H9 (cell line): ENCODE measurements around the gene PRSS23. TPM values are rescaled to one million over a fixed set of nuclear protein-coding genes. Genes with fewer than 3 reads are reported as not detected.

Experiments used
- DNase-seq: peaks from one replicate; pipeline ENCODE4 v3.0.0-alpha.2; 2017
- H2AFZ ChIP-seq: one replicate; pipeline ENCODE4 v1.6.1; 2013; ENCODE audit warnings: mild to moderate bottlenecking, low read length, control low read depth, moderate library complexity
- H2AK5ac ChIP-seq: 2 replicates; pipeline ENCODE4 v1.6.1; 2013; ENCODE audit warnings: low read length, control low read depth, mixed read lengths; ENCODE audit not compliant: insufficient read length
- H2BK120ac ChIP-seq: one replicate; pipeline ENCODE4 v1.6.1; 2013; ENCODE audit warnings: low read depth, mild to moderate bottlenecking, low read length, control low read depth, inconsistent platforms; ENCODE audit not compliant: poor library complexity, severe bottlenecking
- H2BK12ac ChIP-seq: 2 replicates; pipeline ENCODE4 v1.6.1; 2013; ENCODE audit warnings: low read length, control low read depth, mixed read lengths, low read depth; ENCODE audit not compliant: insufficient read length
- H2BK15ac ChIP-seq: 2 replicates; pipeline ENCODE4 v1.6.1; 2013; ENCODE audit warnings: low read depth, low read length, control low read depth
- H2BK20ac ChIP-seq: one replicate; pipeline ENCODE4 v1.6.1; 2013; ENCODE audit warnings: low read depth, mild to moderate bottlenecking, low read length, control low read depth, inconsistent platforms; ENCODE audit not compliant: poor library complexity, severe bottlenecking
- H2BK5ac ChIP-seq: 2 replicates; pipeline ENCODE4 v1.6.1; 2013; ENCODE audit warnings: low read length, control low read depth, mixed read lengths; ENCODE audit not compliant: insufficient read length
- H3K14ac ChIP-seq: 2 replicates; pipeline ENCODE4 v1.6.1; 2013; ENCODE audit warnings: low read length, control low read depth; ENCODE audit not compliant: insufficient read depth
- H3K18ac ChIP-seq: 2 replicates; pipeline ENCODE4 v1.6.1; 2013; ENCODE audit warnings: low read depth, mild to moderate bottlenecking, mixed read lengths, low read length, control low read depth; ENCODE audit not compliant: insufficient read length
- H3K23ac ChIP-seq: 2 replicates; pipeline ENCODE4 v1.6.1; 2013; ENCODE audit warnings: low read length, control low read depth, mixed read lengths, low read depth; ENCODE audit not compliant: insufficient read length
- H3K23me2 ChIP-seq: 2 replicates; pipeline ENCODE4 v1.6.1; 2013; ENCODE audit warnings: low read depth, mild to moderate bottlenecking, mixed read lengths, low read length, control low read depth; ENCODE audit not compliant: insufficient read length, poor library complexity, severe bottlenecking
- H3K27ac ChIP-seq: 2 replicates; pipeline ENCODE4 v1.5.1; 2013; ENCODE audit warnings: low read length, control low read depth, mixed read lengths, low read depth; ENCODE audit not compliant: insufficient read length
- H3K27me3 ChIP-seq: 2 replicates; pipeline ENCODE4 v1.6.1; 2013; ENCODE audit warnings: low read length, control low read depth, inconsistent platforms; ENCODE audit not compliant: insufficient read depth
- H3K4ac ChIP-seq: 2 replicates; pipeline ENCODE4 v1.6.1; 2013; ENCODE audit warnings: low read depth, mild to moderate bottlenecking, control low read depth, inconsistent platforms, low read length, moderate library complexity
- H3K4me1 ChIP-seq: 2 replicates; pipeline ENCODE4 v1.6.1; 2013; ENCODE audit warnings: low read length, control low read depth, inconsistent platforms; ENCODE audit not compliant: insufficient read depth
- H3K4me2 ChIP-seq: 2 replicates; pipeline ENCODE4 v1.6.1; 2013; ENCODE audit warnings: low read length, control low read depth, mixed read lengths; ENCODE audit not compliant: insufficient read length, insufficient read depth
- H3K56ac ChIP-seq: 2 replicates; pipeline ENCODE4 v1.6.1; 2013; ENCODE audit warnings: low read depth, mild to moderate bottlenecking, mixed read lengths, low read length, control low read depth; ENCODE audit not compliant: insufficient read length
- H3K79me1 ChIP-seq: 2 replicates; pipeline ENCODE4 v1.6.1; 2013; ENCODE audit warnings: low read depth, mild to moderate bottlenecking, moderate library complexity, low read length, control low read depth, inconsistent platforms; ENCODE audit not compliant: insufficient read depth, poor library complexity, severe bottlenecking
- H3K79me2 ChIP-seq: 2 replicates; pipeline ENCODE4 v1.6.1; 2013; ENCODE audit warnings: low read length, control low read depth, inconsistent platforms; ENCODE audit not compliant: insufficient read depth
- H3K9ac ChIP-seq: 2 replicates; pipeline ENCODE4 v1.6.1; 2013; ENCODE audit warnings: low read length, control low read depth, mixed read lengths; ENCODE audit not compliant: insufficient read length; ENCODE audit errors: extremely low read depth
- H3K9me3 ChIP-seq: one replicate; pipeline ENCODE4 v1.6.1; 2013; ENCODE audit warnings: low read depth, low read length, inconsistent platforms; ENCODE audit not compliant: control insufficient read depth
- H3T11ph ChIP-seq: one replicate; pipeline ENCODE4 v1.6.1; 2013; ENCODE audit warnings: mild to moderate bottlenecking, low read length, control low read depth, inconsistent platforms
- H4K20me1 ChIP-seq: one replicate; pipeline ENCODE4 v1.6.1; 2013; ENCODE audit not compliant: control insufficient read depth, insufficient read length, insufficient read depth
- H4K5ac ChIP-seq: 2 replicates; pipeline ENCODE4 v1.6.1; 2013; ENCODE audit warnings: low read depth, mild to moderate bottlenecking, mixed read lengths, low read length, control low read depth; ENCODE audit not compliant: insufficient read length
- H4K8ac ChIP-seq: replicated peaks from 2 replicates; pipeline ENCODE4 v1.6.1; 2013; ENCODE audit warnings: low read length, control low read depth, mixed read lengths, low read depth; ENCODE audit not compliant: insufficient read length
- H4K91ac ChIP-seq: 2 replicates; pipeline ENCODE4 v1.6.1; 2013; ENCODE audit warnings: low read depth, mild to moderate bottlenecking, moderate library complexity, mixed read lengths, low read length, control low read depth; ENCODE audit not compliant: insufficient read length
- H3K27ac Mint-ChIP-seq, 3 experiments: 2 replicates in 2 of 3; 3 replicates in 1 of 3; pipeline ENCODE4 v1.8.0; 2020 to 2021; ENCODE audit warnings: mixed read lengths in 3 of 3, mild to moderate bottlenecking in 1 of 3, moderate library complexity in 1 of 3
- H3K27me3 Mint-ChIP-seq: 2 replicates; pipeline ENCODE4 v1.8.0; 2021; ENCODE audit warnings: low read depth, mild to moderate bottlenecking, moderate library complexity, mixed read lengths
- H3K36me3 Mint-ChIP-seq, 3 experiments: 2 replicates in 2 of 3; 3 replicates in 1 of 3; pipeline ENCODE4 v1.8.0; 2020 to 2021; ENCODE audit warnings: low read depth in 3 of 3, mixed read lengths in 3 of 3; ENCODE audit not compliant: insufficient read depth in 1 of 3
- H3K4me1 Mint-ChIP-seq, 2 experiments: 2 replicates each; pipeline ENCODE4 v1.8.0; 2020; ENCODE audit warnings: mixed read lengths in 2 of 2
- H3K4me3 Mint-ChIP-seq, 2 experiments: 2 replicates in 1 of 2; 3 replicates in 1 of 2; pipeline ENCODE4 v1.8.0; 2020 to 2021; ENCODE audit warnings: mild to moderate bottlenecking in 2 of 2, mixed read lengths in 2 of 2, moderate library complexity in 1 of 2
- H3K9me3 Mint-ChIP-seq, 2 experiments: 2 replicates in 1 of 2; 3 replicates in 1 of 2; pipeline ENCODE4 v1.8.0; 2020; ENCODE audit warnings: mild to moderate bottlenecking in 2 of 2, mixed read lengths in 2 of 2, moderate library complexity in 1 of 2
- WGBS: extraction: QIAGEN DNeasy Blood & Tissue Kit; methylation state at CpG from one replicate; pipeline ENCODE4 v1.1.7; 2013; ENCODE audit warnings: missing lambda C conversion rate, low lambda C conversion rate, mixed read lengths; ENCODE audit not compliant: insufficient read length; ENCODE audit errors: extremely low coverage; 5-methylcytosine and 5-hydroxymethylcytosine counted together
- total RNA-seq: library from RNA; stranded (reverse); gene quantifications from 2 replicates; pipeline ENCODE4 v1.2.1, GENCODE V29; 2021
- TF ChIP-seq, protein P1 (sequence below): fragments of 200-600 bp; sonication (generic); conservative IDR thresholded peaks from 3 replicates; pipeline ENCODE4 v1.8.0; 2021; ENCODE audit warnings: antibody characterized with exemption, mild to moderate bottlenecking

The PRSS23 gene
- total RNA-seq, 1 experiment from 2014 or later, result 6.9 TPM

DNA sequence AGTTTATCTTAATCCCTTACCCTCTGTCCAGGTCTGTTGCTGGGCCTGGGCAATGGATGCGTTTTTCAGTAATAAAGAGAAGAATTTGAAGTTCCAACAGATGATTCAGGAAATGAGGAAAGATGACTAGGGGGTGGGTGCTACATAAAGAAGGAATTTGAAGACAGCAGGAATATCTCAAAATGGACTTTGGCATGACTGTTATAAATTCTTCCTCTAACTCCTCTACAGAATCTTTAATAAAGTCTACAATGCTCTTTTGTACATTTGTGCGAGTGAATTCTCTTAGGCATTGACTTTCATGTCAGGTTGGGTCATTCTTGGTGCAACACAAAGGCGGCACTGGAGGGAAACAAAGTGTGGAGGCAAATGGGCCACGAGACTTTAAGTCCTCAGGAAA lies 35.1 kb upstream of the PRSS23 start:
- no peaks in the 10 kb centered on the region for H4K20me1 ChIP-seq
- no peak overlapping the region for H2BK15ac ChIP-seq
- no peak overlapping the region for H2AFZ ChIP-seq
- H2BK120ac ChIP-seq, result no peak overlapping the region
- H2BK12ac ChIP-seq, result no peak overlapping the region
- H3K27me3 ChIP-seq, result no peaks in the 10 kb centered on the region
- no peak overlapping the region for H3K9ac ChIP-seq
- no peak for DNase-seq
- no peak overlapping the region for H4K5ac ChIP-seq
- no peaks in the 10 kb centered on the region for H3K27me3 Mint-ChIP-seq
- no peak overlapping the region for H4K91ac ChIP-seq
- H3K56ac ChIP-seq, result no peak overlapping the region
- no peak overlapping the region for H2AK5ac ChIP-seq
- H3K14ac ChIP-seq, result no peak overlapping the region
- no peak overlapping the region for H4K8ac ChIP-seq
- no peak overlapping the region for H3K4ac ChIP-seq
- no peaks in the 10 kb centered on the region for H3K23me2 ChIP-seq
- no peaks in the 10 kb centered on the region; a peak in 1 of 5 replicates for H3K9me3 Mint-ChIP-seq
- no peak overlapping the region for H3K27ac Mint-ChIP-seq
- H3K18ac ChIP-seq, result no peak overlapping the region
- H3T11ph ChIP-seq, result no peak overlapping the region
- H3K36me3 Mint-ChIP-seq, result no peaks in the 10 kb centered on the region; a peak in 1 of 7 replicates
- no CpG with 5 or more reads among the region's 4 CpGs for WGBS
- H3K9me3 ChIP-seq, result no peaks in the 10 kb centered on the region
- no peaks in the 10 kb centered on the region for H3K79me2 ChIP-seq
- no peak overlapping the region for H2BK5ac ChIP-seq
- peaks cover 10% of the 10 kb centered on the region in 2 experiments for H3K4me1 Mint-ChIP-seq
- no peak overlapping the region for H2BK20ac ChIP-seq
- no peak overlapping the region for H3K23ac ChIP-seq
- H3K27ac ChIP-seq, result no peak overlapping the region
- H3K79me1 ChIP-seq, result no peaks in the 10 kb centered on the region
- TF ChIP-seq, protein P1, sequence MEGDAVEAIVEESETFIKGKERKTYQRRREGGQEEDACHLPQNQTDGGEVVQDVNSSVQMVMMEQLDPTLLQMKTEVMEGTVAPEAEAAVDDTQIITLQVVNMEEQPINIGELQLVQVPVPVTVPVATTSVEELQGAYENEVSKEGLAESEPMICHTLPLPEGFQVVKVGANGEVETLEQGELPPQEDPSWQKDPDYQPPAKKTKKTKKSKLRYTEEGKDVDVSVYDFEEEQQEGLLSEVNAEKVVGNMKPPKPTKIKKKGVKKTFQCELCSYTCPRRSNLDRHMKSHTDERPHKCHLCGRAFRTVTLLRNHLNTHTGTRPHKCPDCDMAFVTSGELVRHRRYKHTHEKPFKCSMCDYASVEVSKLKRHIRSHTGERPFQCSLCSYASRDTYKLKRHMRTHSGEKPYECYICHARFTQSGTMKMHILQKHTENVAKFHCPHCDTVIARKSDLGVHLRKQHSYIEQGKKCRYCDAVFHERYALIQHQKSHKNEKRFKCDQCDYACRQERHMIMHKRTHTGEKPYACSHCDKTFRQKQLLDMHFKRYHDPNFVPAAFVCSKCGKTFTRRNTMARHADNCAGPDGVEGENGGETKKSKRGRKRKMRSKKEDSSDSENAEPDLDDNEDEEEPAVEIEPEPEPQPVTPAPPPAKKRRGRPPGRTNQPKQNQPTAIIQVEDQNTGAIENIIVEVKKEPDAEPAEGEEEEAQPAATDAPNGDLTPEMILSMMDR, result no peak
- no peak overlapping the region for H3K4me2 ChIP-seq
- no peak overlapping the region for H3K4me3 Mint-ChIP-seq
- H3K4me1 ChIP-seq, result no peaks in the 10 kb centered on the region
